VCaP (cell line): Measurements from ENCODE around the gene GRIA1.
A peak's percentile ranks its signal among the peaks of the same experiment; 100 is the strongest.

Experiments
- H3K27ac ChIP-seq: fragments of 450-650 bp; 2 replicates; pipeline ENCODE4 v1.5.1; 2017
- TF ChIP-seq, protein P1 (sequence below): fragments of 450-650 bp; conservative IDR thresholded peaks from 2 replicates; pipeline ENCODE4 v1.5.1; 2017; ENCODE audit warnings: mild to moderate bottlenecking, moderate library complexity

The GRIA1 gene

DNA sequence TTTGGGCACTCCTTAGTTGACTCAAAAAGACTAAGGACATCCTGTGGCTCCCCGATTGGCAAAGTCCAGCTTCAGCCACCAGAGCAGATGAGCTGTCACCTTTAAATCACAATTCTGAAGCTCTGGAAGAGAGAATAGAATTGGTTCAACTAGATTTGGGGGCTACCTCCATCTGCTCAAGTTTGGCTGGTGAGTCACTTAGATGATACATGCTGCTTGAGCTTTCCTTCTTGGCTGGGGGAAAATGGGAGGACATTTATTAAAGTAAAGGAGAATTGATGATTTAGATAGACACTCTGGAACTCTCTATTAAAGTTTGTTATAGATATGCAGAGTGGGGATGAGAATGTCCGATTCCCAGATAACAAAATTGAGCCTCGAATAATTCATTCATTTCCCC lies 30.0 kb upstream of the GRIA1 start:
- TF ChIP-seq, protein P1, sequence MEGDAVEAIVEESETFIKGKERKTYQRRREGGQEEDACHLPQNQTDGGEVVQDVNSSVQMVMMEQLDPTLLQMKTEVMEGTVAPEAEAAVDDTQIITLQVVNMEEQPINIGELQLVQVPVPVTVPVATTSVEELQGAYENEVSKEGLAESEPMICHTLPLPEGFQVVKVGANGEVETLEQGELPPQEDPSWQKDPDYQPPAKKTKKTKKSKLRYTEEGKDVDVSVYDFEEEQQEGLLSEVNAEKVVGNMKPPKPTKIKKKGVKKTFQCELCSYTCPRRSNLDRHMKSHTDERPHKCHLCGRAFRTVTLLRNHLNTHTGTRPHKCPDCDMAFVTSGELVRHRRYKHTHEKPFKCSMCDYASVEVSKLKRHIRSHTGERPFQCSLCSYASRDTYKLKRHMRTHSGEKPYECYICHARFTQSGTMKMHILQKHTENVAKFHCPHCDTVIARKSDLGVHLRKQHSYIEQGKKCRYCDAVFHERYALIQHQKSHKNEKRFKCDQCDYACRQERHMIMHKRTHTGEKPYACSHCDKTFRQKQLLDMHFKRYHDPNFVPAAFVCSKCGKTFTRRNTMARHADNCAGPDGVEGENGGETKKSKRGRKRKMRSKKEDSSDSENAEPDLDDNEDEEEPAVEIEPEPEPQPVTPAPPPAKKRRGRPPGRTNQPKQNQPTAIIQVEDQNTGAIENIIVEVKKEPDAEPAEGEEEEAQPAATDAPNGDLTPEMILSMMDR = no peak
- H3K27ac ChIP-seq = peak overlapping the region; percentile 77

GRCh38 chr5:153461341-153461740 lies 29.1 kb upstream of the GRIA1 start:
- TF ChIP-seq, protein P1 = no peak

DNA sequence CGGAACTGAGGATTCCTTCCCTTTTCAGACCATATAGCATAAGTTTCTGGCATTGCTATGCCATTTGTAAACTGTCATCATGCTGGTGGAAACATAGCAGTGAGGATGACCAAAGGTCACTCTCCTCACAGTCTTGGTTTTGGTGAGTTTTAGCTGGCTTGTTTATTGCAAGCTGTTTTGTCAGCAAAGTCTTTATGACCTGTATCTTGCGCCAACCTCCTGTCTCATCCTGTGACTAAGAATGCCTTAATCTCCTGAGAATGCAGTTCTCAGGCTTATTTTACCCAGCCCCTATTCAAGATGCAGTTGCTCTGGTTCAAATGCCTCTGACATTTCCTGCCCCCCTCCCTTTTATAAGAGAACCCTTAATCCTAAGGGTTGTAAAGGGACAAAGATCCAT lies 26.7 kb upstream of the GRIA1 start:
- TF ChIP-seq, protein P1 = no peak
- H3K27ac ChIP-seq = no peak overlapping the region

More at GRCh38 chr5:153461341-153461740, 29.1 kb upstream of the GRIA1 start:
- H3K27ac ChIP-seq = no peak overlapping the region

DNA sequence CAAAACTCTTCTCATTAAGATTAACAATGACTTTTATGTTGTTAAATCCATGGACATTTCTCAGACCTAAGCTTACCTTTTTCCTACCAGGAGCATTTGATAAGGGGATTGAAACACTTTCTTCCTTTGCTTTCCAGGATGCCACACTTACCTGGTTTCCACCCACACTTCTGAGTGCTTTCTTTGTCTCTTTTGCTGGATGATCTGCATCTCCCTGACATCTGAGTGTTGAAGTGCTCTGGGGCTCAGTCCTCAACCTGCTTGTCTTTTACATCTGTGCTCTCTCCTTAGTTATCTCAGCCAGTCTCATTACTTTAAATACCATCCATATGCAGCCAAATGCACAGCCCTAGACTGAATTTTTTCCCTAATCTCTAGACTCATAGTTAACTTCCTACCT lies 22.9 kb upstream of the GRIA1 start:
- TF ChIP-seq, protein P1 = no peak

GRCh38 chr5:153469423-153469822 lies 21.0 kb upstream of the GRIA1 start:
- TF ChIP-seq, protein P1 = no peak
- no peak overlapping the region for H3K27ac ChIP-seq

More for the DNA sequence above, 22.9 kb upstream of the GRIA1 start:
- H3K27ac ChIP-seq = no peak overlapping the region

- TF ChIP-seq, protein P1 = no peak
- H3K27ac ChIP-seq = no peak overlapping the region
Measured at GRCh38 chr5:153470736-153471135, 19.7 kb upstream of the GRIA1 start.

DNA sequence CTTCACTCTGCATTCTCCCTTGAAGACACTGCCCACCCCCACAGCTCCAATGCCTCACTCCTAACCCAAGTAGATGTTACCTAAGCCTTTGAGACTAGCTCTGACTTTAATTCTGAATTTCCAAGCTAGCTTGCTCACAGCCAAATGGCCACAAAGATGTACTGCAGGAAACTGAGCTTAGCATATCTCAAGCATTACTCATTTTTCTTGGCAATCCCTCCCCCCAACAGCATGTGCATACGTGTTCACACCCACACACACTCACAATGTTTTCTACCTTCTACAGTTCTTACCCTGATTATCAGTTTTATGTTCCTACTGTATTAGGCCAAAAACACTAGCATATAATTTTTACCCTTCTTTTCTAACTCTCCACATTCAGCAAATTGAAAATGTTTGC lies 13.7 kb upstream of the GRIA1 start:
- H3K27ac ChIP-seq = no peak overlapping the region
- TF ChIP-seq, protein P1 = no peak
